NCI-H82 (cell line): ENCODE measurements around the gene CEP120.
"Not testable (repeated sequence)": the region's sequence is repeated elsewhere in the genome, so short reads cannot be mapped to it uniquely, and the experiment has no call there.

ENCODE experiments used
- DNase-seq: peaks from one replicate; lab custom pipeline; 2025; lab: John Stamatoyannopoulos, UW

CEP120 gene

DNA sequence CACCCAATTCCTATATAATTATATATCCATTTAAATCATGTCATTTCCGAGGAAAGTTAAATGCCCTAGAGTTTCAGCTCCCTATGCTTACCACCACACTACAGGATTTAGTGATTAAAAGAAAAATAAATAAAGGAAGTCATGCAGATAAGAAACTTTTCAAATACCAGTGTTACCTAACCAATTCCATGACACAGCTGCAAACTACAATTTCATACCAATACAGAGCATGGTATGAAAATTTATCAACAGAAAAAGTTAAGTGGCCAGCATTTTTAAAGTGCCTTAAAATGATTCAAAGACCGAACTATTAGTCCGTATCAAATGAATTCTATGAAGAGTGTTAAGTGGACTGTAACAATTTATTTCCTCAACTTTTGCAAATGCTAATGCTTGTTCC is 35.9 kb downstream of the CEP120 start:
- DNase-seq, result no peak

DNA sequence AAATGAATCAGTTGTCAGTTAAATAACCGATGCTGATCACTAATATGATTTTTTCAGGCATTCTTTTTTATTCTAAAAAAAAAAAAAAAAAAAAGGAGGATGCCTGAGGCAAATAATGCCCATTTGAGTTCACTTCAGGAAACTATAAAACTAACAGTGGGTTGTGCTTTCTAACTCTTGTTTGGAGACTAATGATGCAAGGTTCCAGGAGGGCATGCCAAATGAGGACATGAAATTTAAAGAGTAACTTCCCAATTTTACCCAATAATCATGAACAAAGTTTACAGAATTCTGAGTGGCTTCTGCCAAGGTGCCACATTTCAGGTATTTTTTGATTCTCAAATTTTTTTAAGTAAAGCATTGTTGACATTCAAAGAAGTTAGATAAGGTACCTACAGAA is 41.0 kb downstream of the CEP120 start:
- no peak for DNase-seq

- DNase-seq, result peak; percentile 66
These were observed 51.5 kb downstream of the CEP120 start for GRCh38 chr5:123371575-123372179.

GRCh38 chr5:123369371-123369968 is 53.7 kb downstream of the CEP120 start:
- DNase-seq, result no peak

GRCh38 chr5:123367739-123368138 is 55.5 kb downstream of the CEP120 start:
- DNase-seq, result peak; percentile 3

- DNase-seq, result no peak
These were observed 58.0 kb downstream of the CEP120 start for GRCh38 chr5:123365156-123365555.

DNA sequence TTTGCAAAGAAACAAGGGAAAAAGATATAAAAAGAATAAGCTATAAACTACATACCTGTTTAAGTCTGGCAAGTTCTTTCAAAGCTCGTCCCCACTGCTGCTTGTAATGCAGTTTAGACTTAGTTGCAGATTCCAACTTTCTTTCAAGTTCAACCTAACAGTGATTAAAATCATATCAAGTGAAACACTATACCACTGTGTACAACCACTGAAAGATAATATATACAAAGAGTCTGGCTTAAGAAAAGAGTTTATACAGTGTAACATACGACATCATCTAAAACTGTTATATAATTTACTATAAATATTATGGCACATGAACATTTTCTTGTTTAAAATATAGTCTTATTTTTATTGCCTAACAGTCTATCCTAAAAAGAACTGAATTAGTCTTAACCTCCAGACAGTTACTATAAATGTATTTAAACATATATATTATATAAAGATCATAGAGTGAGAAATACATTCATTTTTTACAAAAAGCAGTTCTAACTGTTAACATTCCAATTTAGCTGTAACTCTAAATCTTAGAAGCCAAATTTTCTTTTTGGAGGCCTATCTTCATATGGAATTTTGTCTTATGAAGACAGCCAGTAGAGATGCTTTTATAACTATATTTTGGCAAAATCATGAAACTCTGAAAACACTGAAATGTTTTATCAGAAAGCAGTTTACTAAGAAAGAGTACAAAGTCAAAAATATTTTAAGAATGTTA is 58.6 kb downstream of the CEP120 start:
- no peak for DNase-seq

DNA sequence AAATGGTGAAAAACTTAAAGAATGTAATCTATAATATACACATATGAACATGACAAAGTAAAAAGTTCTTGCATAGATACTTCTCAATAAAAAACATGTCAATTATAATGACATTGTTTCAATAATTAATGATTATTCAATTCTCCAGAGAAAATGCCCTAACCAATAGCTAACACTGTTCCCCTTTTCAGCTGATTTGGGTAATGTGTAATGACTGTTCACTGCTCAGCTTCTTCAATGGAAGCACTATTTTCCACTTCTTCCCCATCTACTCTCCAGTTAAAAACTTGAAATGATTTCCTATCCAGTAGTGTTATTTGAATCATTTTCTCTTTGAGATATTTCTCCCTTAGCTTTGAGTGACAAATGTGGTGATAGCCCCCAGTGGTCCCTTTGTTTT is 62.3 kb downstream of the CEP120 start:
- DNase-seq, result no peak

- no peak for DNase-seq
These were observed 63.0 kb downstream of the CEP120 start for GRCh38 chr5:123360201-123360571.

DNA sequence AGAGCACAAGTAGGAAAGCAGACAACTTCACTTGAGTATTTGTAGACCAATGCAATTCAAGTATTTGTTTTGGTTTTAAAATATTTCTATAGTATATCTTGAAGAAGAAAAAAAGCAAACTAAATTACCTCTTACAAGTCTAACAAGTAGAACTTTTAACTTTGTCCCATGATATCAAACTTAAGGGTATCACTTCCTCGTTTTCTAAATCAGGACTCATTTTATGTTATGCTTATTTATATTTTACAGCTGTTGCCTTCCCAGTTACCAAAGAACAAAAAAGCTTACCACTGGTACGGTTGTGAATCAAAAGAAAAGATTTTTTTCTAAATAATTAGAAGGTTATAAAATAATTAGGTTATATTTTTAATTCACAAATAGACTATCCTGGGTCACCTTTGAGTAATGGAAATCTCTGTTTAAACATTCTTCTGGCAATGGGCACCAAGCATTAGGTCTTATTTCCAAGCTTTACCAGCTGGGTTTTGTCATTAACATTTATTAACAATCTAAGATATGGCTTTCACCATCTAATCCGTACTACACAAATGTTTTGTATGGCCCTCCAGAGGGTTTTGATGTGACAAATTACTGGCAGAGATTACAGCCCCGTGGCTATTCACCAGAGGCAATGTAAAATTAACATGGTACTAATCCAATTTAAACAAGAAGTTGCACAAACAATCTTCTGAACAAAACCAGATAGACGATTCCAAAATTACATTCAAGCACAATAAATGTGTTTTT is 63.6 kb downstream of the CEP120 start:
- DNase-seq, result peak; percentile 70

- peak; percentile 2 for DNase-seq
These were observed 64.5 kb downstream of the CEP120 start for GRCh38 chr5:123358751-123359150.

- no peak for DNase-seq
These were observed 64.9 kb downstream of the CEP120 start for GRCh38 chr5:123358304-123358703.

DNA sequence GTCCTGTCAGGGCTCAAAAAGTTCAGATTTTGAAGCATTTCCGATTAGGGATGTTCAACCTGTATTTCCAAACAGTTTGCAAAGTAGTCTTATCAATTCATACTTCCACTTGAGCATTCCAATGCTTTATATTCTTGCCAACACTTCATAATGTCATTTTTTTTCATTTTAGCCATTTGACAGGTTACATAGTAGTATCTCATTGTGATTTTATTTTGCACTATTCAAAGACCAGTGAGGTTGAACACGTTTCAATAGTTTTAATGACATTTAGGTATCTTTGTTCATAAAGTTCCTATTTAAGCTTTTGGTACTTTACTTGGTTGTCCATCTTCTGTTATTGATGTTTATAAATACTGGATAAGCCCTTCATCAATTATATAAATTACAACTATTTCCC is 71.4 kb downstream of the CEP120 start:
- no peak for DNase-seq

- no peak for DNase-seq
These were observed 72.0 kb downstream of the CEP120 start for GRCh38 chr5:123351240-123351639.

- no peak for DNase-seq
These were observed 72.5 kb downstream of the CEP120 start for GRCh38 chr5:123350742-123351141.

DNA sequence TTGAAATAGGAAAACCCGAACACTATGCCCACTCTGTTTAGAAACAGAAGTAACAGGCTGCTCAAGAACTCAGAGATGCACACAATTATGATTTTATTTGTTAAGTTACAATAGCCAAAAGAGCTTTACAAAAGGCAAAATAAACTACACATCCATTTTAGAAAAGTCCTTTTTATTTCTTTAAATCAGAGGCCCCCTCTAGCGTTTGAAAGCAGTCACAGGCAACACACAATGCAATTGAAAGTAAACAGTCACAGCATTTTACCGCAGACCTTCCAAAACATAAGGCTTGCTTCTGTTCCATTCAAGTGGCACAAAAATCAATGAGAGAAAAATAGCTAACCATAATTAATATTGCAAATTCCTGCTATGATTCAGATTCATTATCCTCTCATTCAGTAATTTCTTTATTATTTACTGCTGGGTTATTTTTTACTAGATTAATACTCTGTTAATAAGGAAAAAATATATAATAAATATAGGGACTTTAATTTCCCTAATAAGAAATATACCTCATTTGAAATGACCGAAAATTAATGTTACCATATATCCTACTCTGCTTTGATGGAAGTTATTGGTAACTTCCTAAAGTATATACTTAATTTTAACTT is 78.3 kb downstream of the CEP120 start:
- peak; percentile 57 for DNase-seq

DNA sequence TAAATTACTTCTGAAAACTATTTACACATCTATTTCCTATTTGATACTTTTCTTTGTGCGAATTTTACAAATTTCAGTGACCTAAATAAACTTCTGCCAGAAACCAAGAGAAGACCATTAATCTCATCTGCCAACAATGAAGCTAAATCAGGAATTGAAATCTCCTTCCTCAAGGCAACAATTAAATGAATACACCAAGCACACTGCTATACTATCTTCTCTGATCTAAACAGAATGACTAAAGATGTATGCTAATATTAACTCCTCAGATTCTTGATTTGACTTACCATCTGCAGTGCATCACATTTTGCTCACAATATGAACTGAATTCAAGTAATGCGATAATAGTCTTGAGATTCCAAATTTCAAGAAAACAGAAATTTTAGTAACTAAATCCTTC is 82.3 kb downstream of the CEP120 start:
- no peak for DNase-seq

GRCh38 chr5:123308377-123308776 is 114.8 kb downstream of the CEP120 start:
- DNase-seq, result not testable (repeated sequence)

DNA sequence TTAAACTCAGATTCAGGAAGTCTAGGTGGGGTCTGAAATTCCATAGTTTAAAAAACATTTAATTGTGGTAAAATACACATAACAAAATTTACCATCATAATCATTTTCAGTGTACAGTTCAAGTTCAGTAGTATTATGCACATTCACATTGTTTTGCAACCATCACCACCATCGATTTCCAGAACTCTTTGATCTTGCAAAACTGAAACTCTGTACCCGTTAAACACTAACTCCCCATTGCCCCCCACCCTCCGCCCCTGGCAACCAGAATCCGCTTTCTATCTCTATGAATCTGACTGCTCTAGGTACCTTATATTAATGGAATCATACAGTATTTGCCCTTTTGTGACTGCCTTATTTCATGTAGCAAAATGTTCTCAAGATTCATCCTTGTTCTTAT is 117.5 kb downstream of the CEP120 start:
- no peak for DNase-seq

- no peak for DNase-seq
These were observed 118.4 kb downstream of the CEP120 start for GRCh38 chr5:123304777-123305316.

GRCh38 chr5:123303802-123304201 is 119.4 kb downstream of the CEP120 start:
- no peak for DNase-seq

DNA sequence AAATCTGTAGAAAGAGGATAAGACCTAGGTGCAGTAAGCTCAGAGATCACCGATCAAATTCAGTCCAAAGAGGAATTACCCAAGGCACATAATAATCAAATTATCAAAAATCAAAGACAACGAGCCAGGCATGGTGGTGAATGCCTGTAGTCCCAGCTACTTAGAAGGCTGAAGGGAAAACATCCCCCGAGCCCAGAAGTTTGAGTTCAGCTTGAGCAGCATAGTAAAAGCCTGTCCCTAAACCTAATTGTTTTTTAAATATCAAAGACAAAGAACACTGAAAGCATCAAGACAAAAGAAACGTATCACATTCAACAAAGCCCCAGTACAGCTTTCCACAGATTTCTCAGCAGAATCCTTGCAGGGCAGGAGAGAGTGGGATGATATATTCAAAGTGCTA is 122.9 kb downstream of the CEP120 start:
- no peak for DNase-seq
